NCI-H1105 (cell line): Measurements from ENCODE around the gene GPC3.

Experiments
- DNase-seq: peaks from one replicate; lab custom pipeline; 2025; lab: John Stamatoyannopoulos, UW

GPC3 gene

GRCh38 chrX:133968109-133968508 is 17.3 kb downstream of the GPC3 start:
- no peak for DNase-seq

GRCh38 chrX:133966199-133966598 is 19.2 kb downstream of the GPC3 start:
- DNase-seq = no peak

GRCh38 chrX:133965321-133965720 is 20.1 kb downstream of the GPC3 start:
- DNase-seq = no peak

GRCh38 chrX:133961046-133961445 is 24.3 kb downstream of the GPC3 start:
- DNase-seq = no peak

DNA sequence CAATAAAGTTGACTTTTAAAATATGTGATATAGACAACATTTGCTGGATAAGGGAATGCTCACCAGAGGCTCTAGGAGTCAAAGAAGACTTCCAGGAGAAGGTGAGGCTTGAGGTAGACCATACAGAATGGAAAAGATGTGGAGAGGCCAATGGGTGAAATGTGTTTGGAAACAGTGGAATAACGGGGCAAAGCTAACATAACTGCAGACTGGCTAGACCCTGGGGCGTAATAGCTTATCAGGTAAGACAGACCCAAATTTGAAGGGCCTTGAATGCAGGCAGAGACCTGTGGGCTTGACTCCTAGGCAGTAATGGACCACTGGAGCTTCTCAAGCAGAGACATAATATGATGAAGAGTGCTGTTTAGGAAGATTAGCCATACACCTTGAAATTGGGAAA is 25.4 kb downstream of the GPC3 start:
- no peak for DNase-seq

- DNase-seq = no peak
These were observed 26.3 kb downstream of the GPC3 start for GRCh38 chrX:133958997-133959688.

DNA sequence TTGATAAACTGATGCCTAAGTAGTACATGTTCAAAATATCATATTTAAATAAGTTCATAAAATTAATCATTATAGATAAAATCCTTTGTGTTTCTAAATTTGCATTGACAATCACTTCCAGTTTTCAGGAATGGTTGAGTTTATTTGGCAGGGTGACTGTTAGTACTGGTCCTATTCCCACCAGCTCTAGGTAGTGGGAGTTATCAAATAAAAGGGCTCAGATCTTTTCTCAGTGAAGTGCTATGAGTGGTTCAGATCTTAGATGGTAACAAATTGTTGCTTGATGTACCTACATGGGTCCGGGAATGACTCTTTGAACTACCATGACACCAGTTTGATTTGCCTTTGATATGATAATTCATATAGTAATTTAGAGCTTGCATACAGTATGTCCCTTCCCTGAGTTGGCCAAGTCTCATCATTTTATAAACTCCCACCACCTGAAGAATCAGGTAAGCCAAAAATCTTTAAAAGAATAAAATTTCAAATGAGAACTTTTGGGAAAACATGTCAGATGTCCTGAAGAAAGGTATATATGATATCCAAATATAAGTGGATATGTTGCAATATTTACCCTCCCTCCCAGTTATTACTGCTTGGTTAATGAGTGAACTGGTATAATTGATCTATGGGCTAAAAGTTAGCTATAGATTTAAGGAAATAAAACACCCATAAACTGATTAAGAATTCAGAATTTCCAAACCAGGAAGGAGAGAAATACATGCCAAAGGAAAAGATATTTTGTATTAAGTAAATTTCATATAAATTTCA is 28.6 kb downstream of the GPC3 start:
- DNase-seq = no peak

DNA sequence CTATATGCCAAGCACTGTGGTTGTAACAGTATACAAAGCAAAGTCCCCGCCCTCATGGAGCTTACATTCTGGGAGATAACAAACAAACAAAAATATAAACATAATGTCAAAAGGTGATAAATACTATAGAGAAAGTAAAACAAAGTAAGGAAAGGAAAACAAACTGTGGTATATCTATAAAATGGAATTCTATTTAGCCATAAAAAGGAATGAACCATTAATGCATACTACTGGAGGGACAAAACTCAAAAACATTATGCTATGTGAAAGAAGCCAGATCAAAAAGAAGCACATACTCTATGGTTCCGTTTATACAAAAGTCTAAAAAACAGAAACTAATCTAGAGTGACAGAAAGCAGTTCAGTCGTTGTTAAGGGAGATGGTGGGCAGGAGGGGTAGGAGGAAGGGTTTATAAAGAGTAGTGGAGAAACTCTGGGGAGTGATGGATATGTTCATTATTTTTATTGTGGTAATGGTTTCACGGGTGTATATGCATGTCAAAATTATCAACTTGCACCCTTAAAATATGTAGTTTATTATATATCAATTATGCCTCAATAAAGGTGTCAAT is 31.5 kb downstream of the GPC3 start:
- DNase-seq = no peak

DNA sequence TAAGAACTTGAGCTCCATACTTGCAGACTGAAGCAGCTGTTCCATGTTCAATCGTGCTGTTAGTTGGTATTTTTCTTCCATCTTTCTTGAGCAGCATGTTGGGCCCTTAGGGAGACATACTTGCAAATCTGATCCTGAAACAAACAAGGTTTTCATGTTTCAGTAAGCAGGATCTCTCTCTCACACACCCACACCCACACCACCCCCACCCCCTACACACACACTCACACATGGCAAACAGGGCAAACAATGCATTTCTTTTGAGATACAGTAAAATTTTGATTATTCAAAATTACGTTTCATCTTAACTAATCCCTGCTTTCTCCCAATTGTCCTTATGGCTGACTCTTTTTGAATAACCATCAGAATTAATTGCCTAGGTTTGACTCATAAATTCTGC is 32.3 kb downstream of the GPC3 start:
- no peak for DNase-seq

GRCh38 chrX:133951098-133951497 is 34.3 kb downstream of the GPC3 start:
- DNase-seq = no peak

DNA sequence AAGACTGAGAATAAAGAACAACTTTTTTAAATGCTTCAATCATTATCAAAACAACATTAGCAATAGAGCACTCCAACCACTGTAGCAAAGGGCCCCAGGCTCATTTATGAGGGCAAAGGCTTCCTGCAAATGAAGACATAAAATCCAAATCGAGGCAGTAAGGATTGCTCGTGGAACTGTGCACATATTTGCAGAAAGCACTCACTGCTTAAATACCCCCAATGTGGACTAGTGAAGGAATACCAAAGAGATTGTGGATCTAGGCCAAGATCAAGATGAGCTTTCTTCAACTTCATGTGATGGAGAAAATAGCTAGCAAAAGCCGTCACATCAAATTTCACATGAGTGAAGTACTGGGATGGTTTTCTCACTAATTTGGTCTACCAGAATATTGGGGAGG is 35.2 kb downstream of the GPC3 start:
- no peak for DNase-seq

DNA sequence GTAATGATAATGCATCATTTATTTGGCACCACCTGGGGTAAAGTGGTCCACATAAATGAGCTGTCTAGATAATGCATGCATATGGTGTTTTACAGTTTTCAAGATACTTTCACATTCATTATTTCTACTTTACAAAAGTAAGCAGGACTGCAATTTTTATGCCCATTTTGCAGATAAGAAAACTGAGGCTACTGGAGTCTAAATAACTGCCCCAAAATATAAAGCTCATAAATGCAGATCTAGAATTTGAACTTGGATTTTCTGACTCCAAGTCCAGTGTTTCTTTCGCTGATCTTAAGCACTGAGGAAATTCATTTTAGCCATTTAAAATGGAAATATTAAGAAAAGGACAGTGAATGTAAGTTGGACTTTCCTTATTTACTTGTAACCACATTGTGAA is 36.5 kb downstream of the GPC3 start:
- no peak for DNase-seq

DNA sequence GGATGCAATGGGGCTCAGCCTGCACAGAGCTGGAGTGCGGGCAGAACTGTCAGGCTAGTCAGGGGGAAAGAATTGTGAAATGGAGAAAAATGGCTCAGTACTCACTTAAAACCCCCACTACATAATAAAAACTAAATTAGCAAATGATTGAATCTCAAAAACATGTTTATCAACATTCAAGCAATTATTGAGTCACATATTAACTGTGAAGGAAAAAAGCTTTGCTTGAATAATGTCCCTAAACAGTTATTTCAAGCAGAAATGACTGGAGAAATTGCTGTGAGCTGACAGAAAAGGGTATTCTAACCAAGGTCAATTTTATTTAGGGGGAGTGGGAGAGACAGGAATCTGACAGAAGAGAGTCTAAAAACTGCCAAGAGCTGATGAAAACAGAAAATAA is 37.4 kb downstream of the GPC3 start:
- no peak for DNase-seq

GRCh38 chrX:133947022-133947421 is 38.4 kb downstream of the GPC3 start:
- DNase-seq = no peak

- DNase-seq = no peak
These were observed 41.9 kb downstream of the GPC3 start for GRCh38 chrX:133943507-133943906.

DNA sequence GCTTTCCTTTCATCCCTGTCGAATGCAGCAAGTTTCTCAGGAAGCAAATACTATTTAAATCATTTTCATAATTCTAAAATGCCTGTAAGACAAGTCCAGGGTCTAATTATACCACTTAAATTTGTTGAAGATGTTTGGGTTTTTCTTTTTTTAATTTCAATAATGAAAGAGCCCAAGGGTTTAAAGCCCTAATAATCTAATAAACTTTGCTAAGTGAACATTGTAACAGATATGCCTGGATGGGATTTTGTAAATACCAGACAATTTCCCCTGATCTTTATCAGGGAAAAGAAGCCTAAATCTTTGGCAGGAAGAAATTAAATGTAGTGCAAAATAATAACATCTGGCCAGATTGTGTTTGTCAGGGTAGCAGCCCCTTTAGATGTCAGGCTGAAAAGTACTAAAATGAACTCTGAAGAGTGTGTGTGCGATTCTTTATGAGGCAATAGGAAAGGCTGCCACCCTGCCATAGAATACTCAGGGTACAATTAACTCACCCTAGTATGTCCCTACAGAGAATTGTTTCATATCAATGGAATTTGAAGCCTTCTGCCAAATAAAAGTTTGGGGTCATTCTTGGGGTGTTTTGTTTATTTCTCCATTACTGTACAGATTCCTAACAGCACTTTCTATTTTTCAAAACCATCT is 45.6 kb downstream of the GPC3 start:
- no peak for DNase-seq

DNA sequence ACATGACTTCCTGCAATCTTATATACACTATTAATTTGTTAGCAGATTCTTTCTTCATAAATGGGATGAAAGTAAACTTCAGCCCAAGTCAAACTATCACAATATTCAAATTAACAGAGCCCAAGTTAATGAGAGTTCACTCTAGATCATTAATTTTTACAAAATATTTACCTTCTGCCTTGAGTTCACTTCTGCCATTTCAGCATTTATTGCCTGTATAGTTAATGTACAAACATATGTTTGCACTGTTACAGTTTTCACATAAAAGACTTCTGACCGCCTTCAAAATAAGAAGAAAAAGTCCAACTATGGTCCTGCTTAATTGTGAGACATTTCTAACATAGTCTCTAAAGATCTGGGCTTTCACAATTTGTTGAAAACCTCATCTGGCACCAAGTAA is 46.9 kb downstream of the GPC3 start:
- DNase-seq = no peak

GRCh38 chrX:133937022-133937421 is 48.4 kb downstream of the GPC3 start:
- no peak for DNase-seq

GRCh38 chrX:133935076-133935475 is 50.3 kb downstream of the GPC3 start:
- DNase-seq = no peak

GRCh38 chrX:133933316-133933715 is 52.1 kb downstream of the GPC3 start:
- DNase-seq = no peak

GRCh38 chrX:133929836-133930464 is 55.4 kb downstream of the GPC3 start:
- DNase-seq = no peak

- DNase-seq = no peak
These were observed 57.0 kb downstream of the GPC3 start for GRCh38 chrX:133928365-133928764.
